NCI-H1930 (cell line): Measurements from ENCODE around the gene RORB.
"Not testable (repeated sequence)": the region's sequence is repeated elsewhere in the genome, so short reads cannot be mapped to it uniquely, and the experiment has no call there.

Experiments
- DNase-seq, 2 experiments: peaks; one replicate each; lab custom pipeline; 2025; lab: John Stamatoyannopoulos, UW

RORB gene

DNA sequence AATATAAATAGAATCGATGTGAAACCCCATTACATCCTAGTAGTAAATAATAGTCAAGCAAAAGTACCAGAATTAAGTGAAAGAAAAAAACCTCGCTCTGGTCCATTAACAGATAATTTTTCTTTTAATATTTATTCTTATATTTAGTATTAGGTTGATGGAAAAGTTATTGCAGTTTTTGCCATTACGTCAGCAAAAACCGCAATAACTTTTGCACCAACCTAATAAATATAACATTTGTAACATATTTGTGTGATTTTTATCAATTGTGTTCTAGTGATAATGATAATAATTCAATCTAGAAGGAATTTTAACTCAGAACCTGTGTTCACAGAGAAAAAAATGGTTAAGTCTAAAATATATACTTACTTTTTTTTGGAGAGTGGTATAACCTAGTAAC is 16.1 kb downstream of the RORB start:
- no peak for DNase-seq

DNA sequence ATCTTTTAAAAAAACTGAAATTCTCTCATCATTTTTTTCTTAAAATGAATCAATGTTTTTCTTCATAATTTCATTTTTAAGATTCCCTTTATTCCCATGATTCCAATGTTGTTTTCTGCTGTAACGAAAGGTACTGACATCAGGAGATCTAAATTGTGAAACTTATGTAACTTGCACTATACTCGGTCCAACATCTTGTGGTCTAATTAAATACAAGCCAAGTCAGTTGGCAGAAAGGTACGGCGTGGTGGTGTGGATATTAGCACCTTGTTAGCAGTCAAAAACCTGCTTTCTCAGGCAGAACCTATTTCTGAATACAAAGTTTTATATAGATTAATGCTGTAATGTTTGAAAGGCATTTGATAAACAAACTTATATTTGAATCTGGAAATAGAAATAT is 20.1 kb downstream of the RORB start:
- DNase-seq, result no peak

DNA sequence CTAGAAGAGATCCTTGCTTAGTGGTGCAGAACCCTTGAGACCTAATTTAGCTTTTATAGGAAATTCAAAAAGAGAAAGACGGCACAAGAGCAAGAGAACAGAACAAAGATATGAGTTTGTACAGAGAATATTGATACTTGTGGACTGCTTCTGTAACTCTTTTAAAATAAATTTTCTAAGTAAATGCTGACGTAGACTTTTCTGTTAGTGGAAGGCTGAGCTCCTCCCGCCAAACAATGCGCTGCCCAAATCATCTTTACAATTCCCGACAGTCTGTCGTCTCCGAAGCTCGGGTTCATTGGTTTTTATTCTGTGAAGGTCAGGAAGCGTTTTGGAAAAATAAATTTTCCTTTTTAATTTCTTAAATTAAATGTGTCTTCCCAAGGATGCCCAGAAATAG is 22.3 kb downstream of the RORB start:
- DNase-seq, result no peak

DNA sequence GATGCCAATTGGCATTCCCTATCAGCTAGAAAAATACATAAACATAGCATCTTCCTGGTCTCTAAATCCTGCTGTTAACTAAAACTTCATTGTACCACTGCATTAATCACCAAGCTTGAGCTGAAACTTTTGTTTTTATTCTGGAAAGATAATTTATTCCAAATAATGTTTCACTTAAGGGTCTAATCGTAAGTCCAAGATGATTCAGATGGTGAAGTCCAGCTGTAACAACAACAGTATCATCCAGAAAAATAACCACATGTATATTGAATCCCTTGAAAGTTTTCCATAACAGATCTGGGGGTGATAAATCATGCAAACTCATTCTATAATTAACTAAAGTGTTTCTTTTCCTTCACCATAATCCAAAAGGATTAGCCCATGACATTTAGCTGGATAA is 23.9 kb downstream of the RORB start:
- no peak for DNase-seq

DNA sequence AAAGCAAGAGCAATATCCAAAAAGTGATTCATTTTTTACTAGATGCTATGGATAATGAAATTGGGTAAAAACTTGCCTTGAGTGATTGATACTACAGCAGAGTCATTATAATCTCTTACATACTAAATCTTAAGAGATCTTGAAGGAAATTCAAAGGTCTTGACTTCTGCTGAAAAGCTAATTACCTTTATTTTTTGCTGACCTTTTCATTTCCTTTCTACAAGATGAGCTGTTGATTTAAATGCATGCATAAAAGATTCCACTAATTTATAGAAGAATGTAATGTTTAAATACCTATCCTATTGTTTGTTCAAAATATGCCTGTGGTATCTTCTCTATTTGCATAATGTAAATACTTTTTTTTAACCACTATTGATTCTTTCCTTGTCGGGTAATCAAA is 27.2 kb downstream of the RORB start:
- no peak for DNase-seq

DNA sequence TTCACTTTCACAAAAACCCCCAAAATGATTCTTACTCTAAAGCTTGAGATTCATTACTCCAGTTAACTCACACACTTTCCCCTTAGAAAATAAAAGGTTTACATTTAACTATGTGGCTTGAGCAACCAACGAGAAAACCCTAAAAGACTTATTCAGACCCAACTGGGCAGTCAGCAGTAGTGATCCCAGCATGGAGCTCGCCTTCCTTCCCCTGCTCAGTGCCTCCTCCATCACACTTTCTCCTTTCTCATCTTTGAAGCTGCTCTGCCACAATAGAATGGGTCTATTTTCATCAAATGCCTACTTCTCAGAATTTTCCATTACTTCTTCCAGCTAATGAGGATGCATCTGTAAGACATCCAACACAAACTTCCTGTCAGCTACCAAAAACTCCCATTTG is 29.1 kb downstream of the RORB start:
- no peak for DNase-seq

DNA sequence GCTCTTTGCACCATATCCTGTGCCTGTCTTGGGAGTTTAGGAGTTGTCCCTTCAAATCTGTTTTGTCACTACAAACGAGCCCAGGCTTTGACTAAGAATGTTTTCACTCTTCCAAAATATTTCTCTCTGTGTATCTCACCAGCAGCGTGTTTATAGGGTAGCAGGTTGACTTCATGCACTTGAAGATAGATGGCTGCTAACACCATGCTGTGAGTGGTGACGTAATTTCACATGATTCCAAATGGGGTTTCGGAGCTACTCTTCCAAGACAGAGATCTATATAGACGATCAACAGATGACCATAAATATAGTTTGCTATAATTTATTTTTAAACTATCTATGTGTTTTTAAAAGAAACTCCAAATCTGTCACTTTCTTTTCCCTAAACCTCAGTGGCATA is 30.6 kb downstream of the RORB start:
- no peak for DNase-seq

DNA sequence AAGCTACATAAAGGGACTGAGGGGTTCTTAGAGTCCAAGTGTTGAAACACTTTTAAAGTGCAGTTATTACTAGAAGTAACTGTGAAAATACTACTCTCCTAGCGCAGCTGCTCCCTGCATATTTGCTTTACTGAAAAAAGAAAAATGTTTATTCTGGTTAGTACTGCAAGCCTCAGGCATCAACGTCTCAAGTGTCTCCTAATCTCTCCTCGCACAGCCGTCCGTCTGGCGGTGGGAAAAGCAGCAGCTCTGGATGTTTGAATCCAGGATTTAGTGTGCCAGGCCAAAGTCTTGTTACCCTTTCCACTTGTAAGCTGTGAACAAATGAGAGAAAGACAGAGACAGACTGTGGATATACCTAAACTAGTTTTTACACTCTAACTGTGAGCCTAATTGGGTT is 31.1 kb downstream of the RORB start:
- no peak for DNase-seq

DNA sequence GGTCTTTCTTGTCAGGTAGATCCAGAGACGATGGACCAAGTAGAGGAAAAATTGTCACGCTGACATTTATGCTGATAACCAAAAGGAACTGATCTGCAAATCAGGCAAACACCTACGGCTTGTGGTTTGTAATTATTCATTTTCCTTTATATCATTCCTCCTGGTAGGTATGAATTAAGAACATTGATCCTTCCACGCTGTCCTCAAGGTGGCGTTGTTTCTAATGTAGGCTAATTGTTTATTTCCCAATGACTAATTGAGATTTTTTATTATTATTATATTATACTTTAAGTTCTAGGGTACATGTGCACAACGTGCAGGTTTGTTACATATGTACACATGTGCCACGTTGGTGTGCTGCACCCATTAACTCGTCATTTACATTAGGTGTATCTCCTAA is 33.3 kb downstream of the RORB start:
- DNase-seq, result not testable (repeated sequence)

DNA sequence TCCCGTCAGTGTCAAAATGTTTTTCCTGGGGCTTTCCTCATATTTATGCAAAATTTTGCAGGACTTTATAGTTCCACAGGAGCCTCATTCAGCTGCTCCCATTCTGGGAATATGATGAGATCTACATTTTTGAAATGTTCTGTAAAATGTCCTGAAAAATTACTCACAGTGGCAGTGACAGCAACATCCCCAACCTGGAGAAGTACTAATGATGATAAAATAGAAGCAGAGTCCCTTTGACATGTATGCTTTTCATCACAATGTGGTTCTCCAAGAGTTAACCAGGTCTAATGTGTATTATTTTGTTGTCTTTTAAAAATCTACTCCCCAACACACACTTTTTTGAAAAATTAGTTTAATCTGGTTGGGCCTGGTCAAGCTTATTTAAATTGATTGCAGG is 36.1 kb downstream of the RORB start:
- DNase-seq, result no peak

DNA sequence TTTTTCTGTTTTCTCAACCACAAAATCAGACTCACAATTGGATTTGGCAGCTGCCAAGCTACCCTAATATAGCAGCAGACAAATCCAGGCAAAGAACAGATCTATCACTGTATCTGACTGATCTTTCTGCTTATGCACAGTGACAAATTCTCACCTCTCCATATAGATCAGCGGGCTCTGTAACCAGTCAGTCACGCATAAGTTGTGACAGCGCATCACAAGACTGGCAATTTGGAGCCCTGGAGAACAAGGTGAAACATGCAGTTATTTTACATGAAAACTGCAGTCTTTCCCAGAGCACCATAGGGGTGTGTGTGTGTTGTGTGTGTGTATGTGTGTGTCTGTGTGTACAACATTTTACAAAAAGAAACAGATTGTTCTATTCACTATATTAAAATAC is 37.7 kb downstream of the RORB start:
- DNase-seq, result no peak

DNA sequence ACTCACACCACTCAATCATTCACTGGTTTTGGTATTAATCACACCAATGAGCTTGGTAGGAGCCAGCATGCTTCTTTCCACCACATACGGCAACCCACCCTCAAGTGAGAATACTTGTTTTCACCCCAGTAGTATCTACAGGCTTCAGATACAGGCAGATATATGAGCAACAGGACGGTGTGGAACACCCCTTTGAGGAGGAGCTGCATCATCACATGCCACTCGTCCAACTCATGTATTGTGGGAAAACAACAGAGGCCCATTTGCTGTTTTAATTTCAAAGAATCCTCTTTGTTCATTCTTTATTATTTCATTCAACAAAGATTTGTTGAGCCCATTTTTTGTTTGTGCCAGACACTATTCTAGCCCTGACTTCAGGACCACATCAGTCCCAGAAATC is 46.0 kb downstream of the RORB start:
- DNase-seq, result no peak

DNA sequence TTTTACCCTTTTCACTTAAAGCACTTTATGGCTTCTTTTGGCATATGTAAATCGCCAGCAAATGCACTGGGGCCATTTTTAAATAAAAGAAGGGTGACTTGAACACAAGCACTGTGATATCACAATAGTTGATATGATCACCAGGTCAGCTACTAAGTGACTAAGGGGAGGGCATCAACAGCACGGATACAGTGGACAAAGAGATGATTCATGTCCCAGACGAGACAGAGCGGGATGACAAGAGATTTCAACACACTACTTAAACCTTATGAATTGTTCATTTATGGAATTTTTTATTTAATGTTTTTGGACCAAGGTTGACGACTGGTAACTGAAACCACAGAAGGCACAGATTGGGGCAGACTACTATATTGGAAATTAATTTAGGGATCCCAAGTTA is 54.1 kb downstream of the RORB start:
- no peak for DNase-seq

DNA sequence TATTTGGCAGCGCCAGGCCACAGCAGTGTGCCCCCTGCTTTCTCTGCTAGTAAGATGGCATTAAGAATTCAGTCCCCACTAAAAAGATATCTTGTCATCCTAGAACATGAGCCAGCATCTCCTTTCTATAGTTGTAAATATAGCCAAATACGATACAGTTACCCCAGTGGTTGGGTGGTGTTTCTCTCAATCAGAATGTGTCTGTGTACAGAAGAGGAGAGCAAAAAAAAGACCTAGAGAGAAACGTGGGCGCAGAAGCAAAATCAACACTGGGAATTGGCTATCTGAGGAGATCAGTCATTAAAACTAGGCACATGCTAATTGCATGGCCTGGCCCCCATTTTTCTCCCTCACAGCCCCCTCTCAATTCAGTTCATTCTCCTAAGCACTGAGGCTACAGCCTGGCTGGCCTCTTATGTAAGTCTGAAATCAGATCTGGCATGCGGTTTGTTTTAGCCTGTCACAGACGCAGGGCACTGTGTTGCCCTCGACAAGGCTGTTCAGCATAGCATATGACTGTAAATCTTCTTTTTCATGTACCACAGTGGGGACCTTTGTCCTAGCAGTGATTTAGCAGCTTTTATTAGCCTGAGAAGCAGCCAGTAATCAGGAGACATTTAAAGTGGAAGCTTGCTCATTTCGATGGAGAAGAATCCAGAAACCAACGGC is 57.8 kb downstream of the RORB start:
- no peak for DNase-seq

DNA sequence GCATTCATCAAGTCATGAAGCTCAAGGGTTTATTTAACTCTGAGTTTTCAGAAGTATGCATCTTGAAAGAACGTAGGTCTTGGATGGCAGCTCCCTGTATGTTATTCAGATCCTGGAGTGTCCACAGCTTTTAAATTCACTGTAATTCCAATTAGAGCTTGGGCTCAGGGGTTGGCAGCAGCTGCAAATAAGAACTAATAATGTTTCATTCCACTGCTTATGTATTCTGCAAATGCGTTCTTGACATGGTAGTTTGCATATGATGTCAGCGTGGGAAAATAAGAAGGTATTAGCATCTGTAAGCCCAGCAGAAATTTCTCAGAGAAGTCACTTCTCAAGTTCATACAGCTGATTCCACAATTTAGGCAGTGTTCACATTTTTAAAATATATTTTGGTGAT is 58.4 kb downstream of the RORB start:
- DNase-seq, result no peak

DNA sequence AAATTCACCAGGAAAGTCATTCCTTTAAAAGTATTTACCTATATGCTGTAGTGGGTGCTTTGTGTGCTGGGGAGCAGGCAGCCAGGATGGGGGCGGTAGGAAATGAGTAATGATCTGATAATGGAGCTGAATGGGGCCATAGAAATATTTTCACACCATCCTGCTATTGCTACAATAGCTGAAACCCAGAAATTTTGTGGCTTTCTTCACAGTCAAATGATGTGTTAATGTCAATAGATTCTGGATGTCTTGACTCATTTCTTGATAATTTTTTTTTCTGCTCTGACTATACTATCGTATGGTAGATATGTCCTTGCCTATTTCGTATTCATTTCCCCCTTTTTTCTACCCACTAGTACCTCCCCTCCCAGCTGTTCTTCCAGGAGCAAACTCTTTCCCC is 59.5 kb downstream of the RORB start:
- no peak for DNase-seq

DNA sequence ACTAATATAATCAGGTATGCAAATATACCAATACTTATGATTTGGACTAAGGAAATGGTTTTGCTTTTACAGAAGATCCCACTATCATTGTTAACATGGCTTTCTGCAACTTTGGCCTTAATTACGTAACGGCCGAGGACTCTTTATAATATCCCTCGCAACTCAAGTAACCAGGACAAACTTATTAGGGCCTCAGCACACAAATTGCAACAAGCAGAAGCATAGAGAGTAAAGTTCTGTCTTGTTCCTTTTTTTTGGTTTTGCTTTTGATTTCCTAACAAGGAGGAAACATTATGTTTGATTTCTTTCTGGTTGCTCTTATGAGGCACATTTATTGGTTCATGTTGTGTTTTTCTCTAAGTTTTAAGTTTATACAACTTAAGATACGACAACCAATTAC is 60.4 kb downstream of the RORB start:
- DNase-seq, result no peak

DNA sequence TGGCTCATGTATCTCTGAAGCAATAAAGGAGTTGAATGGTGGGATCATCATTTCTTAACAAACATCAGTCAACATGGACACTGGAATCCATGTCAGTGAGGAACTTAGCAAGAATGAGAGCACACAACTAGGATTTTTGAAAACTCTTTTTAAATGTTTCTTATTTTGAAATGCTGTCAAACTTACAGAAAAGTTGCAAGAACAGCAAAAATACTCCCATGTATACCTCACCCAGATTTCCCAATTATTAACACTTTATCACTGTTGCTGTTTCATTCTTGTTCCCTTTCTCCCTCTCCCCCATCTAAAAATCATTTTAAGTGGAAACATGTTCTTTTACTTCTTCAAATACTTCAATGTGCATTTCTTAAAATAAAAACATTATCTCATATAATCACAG is 65.5 kb downstream of the RORB start:
- no peak for DNase-seq

DNA sequence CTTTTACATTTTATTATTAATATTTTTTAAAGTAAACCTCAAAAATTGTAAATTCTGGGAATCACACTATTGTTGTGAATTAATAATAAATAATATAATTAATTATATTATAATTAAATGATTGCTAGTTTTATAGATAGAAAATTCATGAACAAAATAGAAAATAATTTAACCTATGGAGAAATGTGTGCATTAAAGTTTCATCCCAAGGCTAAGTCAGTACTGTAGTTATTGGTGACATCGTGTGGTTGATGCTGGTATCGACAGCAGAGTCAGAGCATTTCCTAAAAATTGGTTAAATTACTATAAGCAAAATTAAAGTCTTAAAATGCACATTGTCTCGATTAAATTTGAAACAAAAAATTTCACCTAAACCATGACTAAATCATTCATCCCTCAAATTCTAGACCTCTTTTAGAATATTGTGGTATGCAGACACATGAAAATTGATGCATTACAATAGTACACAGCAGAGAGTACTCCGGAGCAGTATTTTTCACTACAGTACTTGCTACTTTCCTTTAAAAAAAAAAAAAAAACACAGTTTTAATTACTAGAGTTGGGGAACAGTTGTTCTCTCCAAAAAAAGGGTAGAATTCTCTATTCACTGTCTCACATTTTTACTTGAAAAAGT is 73.9 kb downstream of the RORB start:
- DNase-seq, result peak in 1 of 2 experiments; percentile 1

DNA sequence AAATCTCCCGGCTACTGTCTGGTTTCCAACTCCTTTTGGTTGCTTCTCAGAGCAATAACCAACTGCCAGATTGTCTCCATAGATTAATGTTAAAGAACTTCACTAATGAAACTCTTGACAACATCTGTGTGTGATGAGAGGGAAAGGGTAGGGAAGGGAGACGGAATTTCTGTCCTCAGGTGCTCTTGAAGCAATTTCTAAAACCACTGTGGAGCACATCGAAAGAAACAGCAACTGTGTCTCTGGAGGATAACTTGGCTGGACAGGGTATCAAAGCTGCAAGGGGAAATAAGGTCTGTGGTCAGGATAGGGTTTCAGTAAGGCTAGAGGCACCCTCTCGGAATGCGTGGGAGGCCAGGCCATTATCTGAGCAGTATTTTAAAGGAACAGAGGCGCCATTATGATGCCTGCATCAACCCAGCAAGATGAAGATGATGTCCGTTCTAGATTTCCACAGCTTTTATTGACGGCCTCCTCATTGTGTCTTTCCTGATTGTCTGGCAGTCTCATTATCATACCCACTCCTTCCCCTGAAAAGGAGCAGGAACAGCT is 76.6 kb downstream of the RORB start:
- no peak for DNase-seq

DNA sequence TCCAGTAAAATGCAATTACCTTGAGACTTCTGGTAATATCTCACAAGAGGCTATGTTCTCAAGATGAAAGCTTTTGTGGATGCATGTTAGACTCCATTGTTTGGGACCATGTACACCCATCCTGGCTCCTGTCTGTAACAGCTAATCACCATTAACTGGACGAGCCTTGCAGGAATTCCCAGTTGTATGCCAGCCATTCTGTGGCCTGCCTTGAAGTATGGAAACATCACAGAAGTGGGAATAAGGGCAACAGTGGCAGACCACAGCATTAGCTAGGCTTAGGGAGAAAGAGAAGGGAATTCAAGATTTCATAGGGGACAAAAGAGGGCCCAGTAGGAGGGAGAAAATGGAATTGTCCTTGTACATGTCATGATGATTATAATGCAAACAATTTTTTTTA is 79.0 kb downstream of the RORB start:
- no peak for DNase-seq

DNA sequence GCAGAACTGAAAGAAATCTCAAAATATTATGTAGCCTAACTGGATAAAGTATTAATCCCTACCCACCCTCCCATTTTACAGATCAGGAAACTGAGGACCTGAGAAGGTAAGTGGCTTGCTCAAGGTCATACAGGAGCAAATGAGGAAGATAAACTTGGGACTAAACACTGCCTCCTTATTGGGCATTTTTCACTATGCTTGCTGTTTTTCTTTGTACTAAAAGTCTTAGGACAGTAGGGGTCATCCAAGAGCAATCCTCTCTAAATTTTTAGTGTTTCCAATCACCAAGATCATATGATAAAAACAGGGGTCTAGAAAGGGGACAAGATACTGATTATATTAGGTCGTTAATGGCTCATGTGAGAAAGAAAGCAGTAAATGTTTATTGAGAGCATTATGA is 80.8 kb downstream of the RORB start:
- DNase-seq, result no peak

DNA sequence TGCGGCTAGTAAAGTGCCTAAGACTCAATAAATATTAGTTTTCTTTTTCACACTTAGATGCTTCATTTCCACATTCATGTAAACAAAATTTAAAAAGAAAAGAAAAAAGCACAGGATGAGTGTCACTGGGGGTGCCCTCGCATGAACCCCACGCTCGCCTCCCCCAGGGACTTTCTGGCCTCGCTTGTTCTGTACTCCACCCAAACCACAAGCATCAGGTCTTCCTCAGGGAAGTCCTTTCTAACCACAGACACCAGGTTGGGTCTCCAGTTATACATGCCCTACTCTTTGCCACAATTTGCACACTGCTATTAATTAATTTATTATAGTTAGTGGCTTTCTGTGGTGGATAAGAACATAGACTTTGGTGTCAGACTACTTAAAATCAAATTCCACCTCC is 92.4 kb downstream of the RORB start:
- DNase-seq, result no peak

DNA sequence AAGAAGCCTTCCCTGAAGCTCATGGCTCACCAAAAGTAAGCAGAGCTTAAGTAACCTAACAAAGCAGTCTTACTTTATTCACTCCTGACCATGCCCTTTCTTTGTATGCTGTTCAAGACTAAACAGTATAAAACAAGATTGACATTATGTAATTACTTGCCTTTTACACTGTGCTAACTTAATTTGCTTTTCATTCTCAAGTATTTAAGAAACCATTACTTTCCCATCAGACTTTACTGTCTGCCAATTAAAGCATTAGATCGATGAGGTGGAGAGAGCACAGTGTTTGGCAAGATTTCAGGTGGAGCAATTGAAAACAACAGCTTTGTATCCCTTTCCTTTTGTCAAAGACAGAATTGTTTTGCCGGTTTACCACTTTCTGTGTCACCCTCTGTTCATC is 98.2 kb downstream of the RORB start:
- DNase-seq, result no peak
